GM18511 (cell line): ENCODE data around the gene ZCCHC24.

Experiments
- ATAC-seq: cut with Tn5 transposase; IDR thresholded peaks from one replicate; pipeline ENCODE4 v1.9.1; 2021; ENCODE audit warnings: mild to moderate bottlenecking, moderate library complexity; ENCODE audit not compliant: unreplicated experiment

ZCCHC24 gene

GRCh38 chr10:79433324-79434222 is 11.9 kb downstream of the ZCCHC24 start:
- ATAC-seq: no peak

- ATAC-seq: no peak
Measured at GRCh38 chr10:79431891-79432831, 13.3 kb downstream of the ZCCHC24 start.

- ATAC-seq: no peak
Measured at GRCh38 chr10:79431428-79431827, 14.0 kb downstream of the ZCCHC24 start.

- ATAC-seq: no peak
Measured at GRCh38 chr10:79430936-79431335, 14.5 kb downstream of the ZCCHC24 start.

- no peak for ATAC-seq
Measured at GRCh38 chr10:79430325-79430905, 15.0 kb downstream of the ZCCHC24 start.

- no peak for ATAC-seq
Measured at GRCh38 chr10:79429751-79430150, 15.7 kb downstream of the ZCCHC24 start.

GRCh38 chr10:79427965-79428364 is 17.5 kb downstream of the ZCCHC24 start:
- ATAC-seq: no peak

GRCh38 chr10:79425074-79425532 is 20.3 kb downstream of the ZCCHC24 start:
- no peak for ATAC-seq

GRCh38 chr10:79424221-79425073 is 21.0 kb downstream of the ZCCHC24 start:
- ATAC-seq: no peak

GRCh38 chr10:79422178-79422892 is 23.1 kb downstream of the ZCCHC24 start:
- no peak for ATAC-seq

GRCh38 chr10:79420974-79421688 is 24.3 kb downstream of the ZCCHC24 start:
- ATAC-seq: no peak

GRCh38 chr10:79418886-79419595 is 26.4 kb downstream of the ZCCHC24 start:
- ATAC-seq: no peak

- ATAC-seq: no peak
Measured at GRCh38 chr10:79418274-79418673, 27.1 kb downstream of the ZCCHC24 start.

GRCh38 chr10:79417731-79418130 is 27.7 kb downstream of the ZCCHC24 start:
- no peak for ATAC-seq

- no peak for ATAC-seq
Measured at GRCh38 chr10:79417266-79417665, 28.2 kb downstream of the ZCCHC24 start.

- ATAC-seq: no peak
Measured at GRCh38 chr10:79416578-79417255, 28.7 kb downstream of the ZCCHC24 start.

GRCh38 chr10:79415736-79416577 is 29.5 kb downstream of the ZCCHC24 start:
- no peak for ATAC-seq
